HG03565 (cell line): ENCODE results near the gene COL6A2.
"Not testable (repeated sequence)": the region's sequence is repeated elsewhere in the genome, so short reads cannot be mapped to it uniquely, and the experiment has no call there.

Experiments used
- ATAC-seq: cut with Tn5 transposase; IDR thresholded peaks from one replicate; pipeline ENCODE4 v1.9.1; 2021; ENCODE audit warnings: mild to moderate bottlenecking, moderate library complexity; ENCODE audit not compliant: unreplicated experiment

The COL6A2 gene

DNA sequence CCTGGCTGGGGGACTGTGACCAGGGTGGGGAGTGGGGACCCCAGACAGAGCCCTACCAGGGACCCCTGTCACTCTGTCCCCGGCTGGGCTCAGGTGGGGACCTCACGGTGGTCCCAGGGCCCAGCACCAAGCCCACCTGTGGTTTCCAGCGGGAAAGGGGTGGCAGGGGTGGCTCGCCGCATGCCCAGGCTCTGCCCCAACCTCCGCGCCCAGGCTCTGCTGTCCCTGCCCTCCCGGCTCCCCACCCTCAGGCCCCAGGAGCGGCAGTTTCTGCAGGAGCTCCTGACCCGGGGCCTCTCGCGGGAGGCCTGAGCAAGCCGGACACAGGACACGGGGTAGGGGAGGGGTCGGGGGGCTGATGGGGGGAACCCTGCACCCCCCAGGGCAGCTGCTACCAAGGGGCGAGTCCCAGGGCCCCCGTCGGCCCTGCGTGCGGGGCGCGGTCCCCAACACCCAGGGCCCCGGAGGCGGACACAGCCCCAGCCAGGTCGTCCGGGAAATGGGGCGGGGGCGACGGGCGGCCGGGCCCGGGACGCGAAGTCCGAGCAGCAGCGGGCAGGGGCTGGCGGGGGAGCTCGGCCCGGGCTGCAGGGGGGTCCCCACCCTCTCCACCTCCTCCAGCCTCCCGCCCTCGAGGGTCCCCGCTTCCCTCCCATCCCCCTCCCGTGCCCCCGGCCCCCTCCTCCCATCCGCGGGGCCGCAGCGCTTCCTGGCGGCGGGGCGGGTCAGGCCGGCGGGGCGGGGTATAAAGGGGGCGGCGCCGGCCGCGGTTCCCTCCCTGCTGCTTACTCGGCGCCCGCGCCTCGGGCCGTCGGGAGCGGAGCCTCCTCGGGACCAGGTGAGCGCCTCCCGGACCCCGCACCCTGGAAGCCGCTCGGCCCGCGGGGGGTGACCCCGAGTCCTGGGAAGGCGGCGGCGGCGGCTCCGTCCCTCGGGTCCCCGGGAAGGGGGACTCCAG, at the start of gene COL6A2:
TSS of gene COL6A2 (plus strand) at position 777 of the 958 bp plus-strand sequence.
- ATAC-seq, result no peak

DNA sequence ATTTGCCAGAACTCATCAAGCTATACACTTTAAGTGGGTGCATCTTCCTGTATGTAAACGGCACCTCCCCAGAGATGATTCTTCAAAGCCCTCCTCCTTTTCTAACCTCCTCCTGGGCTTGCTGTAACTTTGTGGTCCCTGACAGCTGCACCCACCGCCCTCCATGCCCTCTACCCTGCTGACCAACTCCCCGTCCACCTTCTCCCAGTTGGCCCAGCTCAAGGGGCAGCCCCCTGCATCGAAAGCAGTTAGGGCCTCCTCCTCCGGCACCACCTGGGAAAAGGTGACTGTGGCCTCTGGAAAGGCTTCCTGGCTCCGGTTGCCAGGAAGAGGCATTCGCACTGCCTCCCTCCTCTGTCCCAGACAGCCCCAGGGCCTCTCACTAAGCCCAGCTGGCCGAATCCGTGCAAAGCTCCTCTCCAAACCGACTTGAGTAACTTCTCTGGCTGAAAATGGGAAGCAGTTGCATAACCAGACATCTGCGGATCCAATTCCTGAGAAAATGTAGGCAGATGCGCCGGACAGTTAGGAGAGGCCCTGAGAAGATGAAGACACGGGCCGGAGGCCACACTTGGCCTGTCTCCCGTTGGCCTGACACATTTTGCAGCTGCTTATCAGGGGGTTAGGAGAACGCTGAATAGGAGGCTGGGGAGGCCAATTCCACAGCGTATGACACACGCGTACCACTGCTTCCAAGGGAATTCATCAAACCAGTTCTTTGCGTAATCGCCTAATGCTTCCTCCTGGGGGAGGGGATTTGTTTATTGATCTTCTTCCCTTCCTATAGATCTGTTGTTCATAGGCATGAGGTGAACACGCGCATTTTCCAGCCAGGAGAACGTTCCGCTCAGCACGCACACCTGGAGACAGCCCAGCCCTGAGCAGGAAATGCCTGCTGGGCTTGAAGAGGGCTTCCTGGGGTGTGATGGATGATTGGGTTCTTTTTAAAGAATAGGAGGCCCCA, 48.7 kb upstream of the COL6A2 start:
- no peak for ATAC-seq

DNA sequence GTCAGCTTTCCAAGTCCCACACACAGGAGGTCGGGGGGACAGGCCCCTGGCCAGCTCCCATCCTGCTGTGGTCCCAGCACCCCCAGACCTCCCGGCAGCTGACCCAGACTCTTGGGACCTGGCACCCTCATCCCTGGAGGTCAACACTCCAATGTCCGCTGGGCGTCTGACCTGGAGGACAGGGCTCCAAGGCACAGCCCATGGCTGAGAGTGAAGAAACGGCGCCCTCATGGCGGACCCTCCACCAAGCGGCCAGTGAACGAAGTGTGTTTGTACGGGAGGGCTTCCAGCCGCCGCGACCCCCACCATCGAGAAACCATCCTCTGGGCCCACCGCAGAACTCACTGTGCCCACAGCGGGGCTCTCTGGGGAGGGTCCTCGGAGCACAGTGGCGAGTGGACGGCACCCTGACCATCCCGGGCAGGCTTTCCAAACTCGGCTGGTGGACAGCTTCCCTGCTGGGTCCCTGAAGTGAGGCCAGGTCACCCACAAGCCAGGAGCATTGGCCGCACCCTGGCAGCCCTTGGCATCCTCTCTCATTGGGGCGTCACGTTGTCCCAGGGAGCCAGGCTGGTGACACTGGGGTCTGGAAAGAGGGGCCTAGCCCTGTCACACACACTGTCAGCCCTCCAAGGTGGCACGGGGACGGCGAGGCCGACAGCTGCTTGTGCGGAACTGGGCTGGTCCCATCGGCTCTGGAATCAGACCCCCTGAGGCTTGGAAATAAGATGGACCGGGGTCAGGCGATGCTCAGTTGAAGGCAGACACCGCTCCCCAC, 47.8 kb upstream of the COL6A2 start:
- no peak for ATAC-seq

- no peak for ATAC-seq
These were observed 47.1 kb upstream of the COL6A2 start for GRCh38 chr21:46050668-46051378.

DNA sequence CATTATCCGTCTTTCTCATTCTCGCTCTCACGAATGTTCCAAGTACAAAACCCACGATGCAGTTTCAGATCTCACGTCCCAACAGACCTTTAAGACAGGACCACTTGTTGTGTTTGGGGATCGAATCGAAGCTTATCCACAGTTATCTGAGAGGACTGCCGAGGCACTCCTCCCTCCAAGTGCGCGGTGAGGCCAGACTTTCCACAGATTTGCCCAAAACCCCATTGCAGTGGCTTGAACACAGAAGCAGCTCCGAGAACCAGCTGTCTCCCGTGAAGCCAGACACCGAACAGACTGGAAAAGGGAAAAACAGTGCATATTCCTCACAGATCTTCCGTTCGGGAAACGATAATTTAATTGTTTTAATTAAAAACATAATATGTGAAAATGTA, 46.5 kb upstream of the COL6A2 start:
- ATAC-seq, result no peak

- no peak for ATAC-seq
These were observed 45.9 kb upstream of the COL6A2 start for GRCh38 chr21:46051821-46052675.

DNA sequence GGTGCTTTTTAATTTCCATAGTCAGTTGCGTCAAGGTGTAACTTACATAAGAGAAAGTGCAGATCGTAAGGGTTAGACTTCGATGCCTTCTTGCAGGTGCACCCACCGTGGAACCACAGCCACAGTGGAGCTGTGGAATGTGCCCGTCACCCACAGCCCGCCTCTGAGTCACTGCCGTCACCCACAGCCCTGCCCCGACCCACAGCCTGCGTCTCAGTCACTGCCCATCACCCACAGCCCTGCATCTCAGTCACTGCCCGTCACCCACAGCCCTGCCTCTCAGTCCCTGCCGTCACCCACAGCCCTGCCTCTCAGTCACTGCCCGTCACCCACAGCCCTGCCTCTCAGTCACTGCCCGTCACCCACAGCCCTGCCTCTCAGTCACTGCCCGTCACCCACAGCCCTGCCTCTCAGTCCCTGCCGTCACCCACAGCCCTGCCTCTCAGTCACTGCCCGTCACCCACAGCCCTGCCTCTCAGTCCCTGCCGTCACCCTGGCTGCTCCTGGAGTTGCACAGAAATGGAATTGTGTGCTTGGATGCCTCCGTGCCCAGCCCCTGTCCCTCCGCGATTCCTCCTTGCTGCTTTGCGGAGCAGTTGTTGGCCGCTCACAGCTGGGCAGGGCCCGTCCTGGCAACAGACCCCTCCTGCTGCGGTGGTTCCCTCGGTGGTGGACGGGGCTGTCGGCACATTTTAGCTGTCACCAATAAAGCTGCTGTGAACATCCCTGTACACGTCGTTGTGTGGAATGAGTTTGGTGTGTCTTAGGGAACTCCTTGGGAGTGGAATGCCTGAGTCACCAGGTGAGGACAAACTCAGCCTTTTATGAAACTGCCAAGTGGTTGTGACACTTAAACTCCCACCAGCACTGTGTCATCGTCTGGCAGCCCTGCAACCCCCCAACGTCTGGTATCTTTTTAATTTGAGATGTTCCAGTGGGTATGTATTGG, 44.9 kb upstream of the COL6A2 start:
- ATAC-seq, result no peak

GRCh38 chr21:46054031-46054430, 43.9 kb upstream of the COL6A2 start:
- no peak for ATAC-seq

GRCh38 chr21:46054451-46054881, 43.4 kb upstream of the COL6A2 start:
- ATAC-seq, result no peak

DNA sequence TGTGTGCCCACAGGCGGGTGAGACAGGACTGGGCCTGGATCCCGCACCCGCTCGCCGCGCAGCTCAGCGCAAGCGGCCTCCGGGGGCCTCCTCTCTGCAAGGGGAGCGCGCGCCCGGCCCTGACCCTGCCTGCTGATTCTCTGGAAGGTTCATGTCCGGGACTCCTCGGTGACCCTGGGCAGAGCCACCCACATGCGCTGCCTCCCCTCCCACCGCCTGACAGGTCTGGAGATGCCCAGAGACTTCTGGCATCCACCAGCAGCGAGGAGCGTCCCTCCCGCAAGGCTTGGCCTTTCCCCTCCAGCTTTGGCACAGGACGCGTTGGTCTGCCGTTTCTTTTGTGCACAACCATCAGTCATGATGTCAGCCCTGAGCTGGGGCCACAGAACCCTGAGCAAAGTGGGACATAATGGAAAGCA, 42.0 kb upstream of the COL6A2 start:
- ATAC-seq, result no peak

DNA sequence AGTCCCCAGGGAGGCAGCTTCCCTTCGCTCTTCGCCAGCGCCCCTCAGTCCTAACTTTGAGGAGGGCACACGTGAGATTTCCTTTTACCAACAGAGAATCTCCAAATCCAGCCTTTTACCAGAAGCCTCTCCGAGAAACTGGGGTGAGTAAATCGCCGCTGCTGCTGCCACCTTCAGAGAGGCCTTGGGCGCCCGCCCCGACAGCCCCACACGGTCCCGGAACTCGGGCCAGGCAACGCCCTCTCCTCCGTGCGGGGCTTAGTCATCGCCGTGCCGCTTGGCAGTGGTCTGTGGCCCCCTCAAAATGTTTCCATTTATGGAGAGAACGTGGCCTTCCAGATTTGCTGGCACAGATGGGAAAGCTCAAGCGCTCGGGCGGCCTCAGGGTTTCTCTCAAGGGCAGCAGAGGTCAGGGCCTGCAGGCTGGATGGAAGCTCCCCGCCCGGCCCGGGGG, 41.4 kb upstream of the COL6A2 start:
- ATAC-seq, result no peak

DNA sequence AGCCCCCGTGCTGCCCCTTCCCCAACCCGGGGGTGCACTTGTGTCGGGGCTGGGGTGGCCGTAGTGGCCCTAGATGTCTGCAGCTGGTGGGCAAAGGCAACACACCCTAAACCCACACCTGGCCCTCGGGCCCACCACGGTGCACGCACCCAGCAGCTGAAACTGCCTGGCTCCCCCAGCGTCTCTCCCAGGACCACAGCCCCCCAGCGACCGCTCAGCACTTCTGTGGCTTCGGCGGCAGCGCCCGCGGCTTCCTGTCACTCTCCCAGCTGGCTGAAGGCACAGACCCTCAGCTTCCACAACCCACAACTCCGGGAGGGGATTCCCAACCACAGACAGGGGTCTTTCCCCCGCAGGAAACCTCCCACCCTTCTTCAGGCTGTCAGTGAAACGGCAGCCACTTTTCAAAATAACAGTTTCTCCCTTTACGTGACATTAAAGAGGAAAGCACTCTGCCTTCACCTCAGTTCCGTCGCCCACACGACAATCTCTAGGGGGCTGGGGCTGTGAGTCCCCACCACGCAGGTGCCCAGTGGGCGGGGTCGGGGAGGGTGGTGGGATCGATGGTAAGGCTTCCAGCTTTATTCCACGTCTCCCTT, 40.7 kb upstream of the COL6A2 start:
- ATAC-seq, result no peak

DNA sequence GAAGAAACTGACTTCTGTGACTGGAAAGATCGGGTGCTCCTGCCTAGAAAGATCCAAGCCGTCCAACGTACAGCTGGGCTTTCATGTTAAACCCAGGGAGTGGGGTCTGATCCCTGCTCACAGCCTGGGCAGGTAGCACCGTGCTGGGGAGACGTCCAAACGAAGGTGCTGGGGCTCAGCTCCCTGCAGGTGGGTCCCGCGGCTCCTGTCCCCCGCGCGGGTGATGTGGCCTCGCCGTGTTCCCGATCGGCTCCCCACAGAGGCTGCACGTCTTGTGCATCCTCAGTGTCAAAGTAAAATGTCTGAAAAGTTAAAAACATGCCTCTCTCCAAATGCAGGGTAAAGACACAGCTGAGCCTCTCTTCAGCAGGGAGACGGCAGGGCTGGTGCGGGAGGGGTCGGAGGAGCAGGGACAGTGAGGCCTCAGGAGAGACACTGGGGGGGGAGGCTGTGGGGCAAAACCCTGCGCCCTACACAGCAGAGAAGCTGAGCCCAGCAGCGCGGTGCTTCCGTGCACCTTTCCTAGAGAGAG, 40.1 kb upstream of the COL6A2 start:
- no peak for ATAC-seq

DNA sequence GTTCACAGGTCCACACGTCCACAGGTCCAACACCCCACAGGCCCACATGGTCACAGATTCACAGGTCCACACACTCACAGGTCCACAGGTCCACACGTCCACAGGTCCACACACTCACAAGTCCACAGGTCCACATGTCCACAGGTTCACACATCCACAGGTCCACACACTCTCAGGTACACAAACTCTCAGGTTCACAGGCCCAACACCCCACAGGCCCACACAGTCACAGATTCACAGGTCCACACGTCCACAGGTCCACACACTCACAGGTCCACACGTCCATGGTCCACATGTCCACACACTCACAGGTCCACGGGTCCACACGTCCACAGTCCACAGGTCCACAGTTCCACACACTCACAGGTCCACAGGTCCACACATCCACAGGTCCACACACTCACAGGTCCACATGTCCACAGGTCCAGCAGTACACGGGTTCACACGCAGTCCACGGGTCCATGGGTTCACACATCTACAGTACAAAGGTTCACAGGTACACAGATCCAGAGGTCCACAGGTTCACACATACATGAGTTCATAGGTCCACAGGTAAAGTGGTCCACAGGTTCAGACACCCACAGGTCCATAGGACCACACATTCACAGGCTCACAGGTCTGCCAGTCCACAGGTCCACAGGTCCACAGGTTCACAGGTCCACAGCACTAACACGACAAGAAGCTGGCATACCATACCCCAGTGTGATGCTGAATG, 39.3 kb upstream of the COL6A2 start:
- no peak for ATAC-seq

DNA sequence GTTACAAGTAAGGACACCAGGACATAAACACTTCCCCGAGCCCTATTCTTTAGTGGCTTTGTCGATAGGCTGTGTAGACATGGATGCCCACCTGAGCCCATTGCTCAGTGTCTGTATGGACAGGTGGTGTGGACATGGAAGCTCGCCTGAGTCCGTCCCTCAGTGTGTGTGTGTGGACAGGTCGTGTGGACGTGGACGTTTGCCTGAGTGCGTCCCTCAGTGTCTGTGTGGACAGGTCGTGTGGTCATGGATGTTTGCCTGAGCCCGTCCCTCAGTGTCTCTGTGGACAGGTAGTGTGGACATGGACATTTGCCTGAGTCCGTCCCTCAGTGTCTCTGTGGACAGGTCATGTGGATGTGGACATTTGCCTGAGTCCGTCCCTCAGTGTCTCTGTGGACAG, 38.7 kb upstream of the COL6A2 start:
- ATAC-seq, result no peak

GRCh38 chr21:46059711-46060455, 38.0 kb upstream of the COL6A2 start:
- not testable (repeated sequence) for ATAC-seq
